GM12874 (cell line): Measurements from ENCODE around the gene RPUSD1.

Experiments
- TF ChIP-seq, protein P1 (sequence below): IDR thresholded peaks from 2 replicates; pipeline ENCODE4 v1.5.1; 2011; ENCODE audit warnings: low read depth, mild to moderate bottlenecking, control low read depth, low read length, moderate library complexity; ENCODE audit not compliant: insufficient read depth

Gene RPUSD1

DNA sequence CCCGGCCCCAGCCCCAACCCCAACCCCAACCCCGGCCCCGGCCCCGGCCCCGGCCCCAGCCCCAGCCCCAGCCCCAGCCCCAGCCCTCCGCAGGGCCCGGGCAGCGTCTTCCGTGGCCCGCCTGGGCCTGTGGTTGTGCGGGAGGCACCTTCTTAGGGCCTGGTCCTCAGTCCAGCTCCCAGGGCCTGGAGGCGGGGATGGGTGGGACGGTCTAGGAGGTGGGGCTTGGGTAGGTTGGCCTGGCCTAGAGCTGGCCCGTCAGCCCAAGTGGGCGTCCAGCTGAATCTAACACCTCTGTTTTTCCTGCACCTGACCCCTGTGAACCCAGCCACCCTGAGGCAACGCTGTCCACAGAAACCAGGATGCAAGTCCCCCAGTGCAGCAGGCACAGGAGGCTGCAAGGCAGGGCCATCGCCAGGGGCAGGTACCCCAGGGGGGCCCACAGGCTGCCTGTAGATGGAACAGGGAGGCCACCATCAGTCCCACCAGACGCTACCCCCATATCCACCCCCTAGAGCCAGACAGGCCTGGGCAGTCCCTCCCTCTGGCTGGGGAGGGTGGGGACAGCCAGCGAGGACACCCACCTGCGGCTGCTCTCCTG lies 18.9 kb downstream of the RPUSD1 start:
- TF ChIP-seq, protein P1, sequence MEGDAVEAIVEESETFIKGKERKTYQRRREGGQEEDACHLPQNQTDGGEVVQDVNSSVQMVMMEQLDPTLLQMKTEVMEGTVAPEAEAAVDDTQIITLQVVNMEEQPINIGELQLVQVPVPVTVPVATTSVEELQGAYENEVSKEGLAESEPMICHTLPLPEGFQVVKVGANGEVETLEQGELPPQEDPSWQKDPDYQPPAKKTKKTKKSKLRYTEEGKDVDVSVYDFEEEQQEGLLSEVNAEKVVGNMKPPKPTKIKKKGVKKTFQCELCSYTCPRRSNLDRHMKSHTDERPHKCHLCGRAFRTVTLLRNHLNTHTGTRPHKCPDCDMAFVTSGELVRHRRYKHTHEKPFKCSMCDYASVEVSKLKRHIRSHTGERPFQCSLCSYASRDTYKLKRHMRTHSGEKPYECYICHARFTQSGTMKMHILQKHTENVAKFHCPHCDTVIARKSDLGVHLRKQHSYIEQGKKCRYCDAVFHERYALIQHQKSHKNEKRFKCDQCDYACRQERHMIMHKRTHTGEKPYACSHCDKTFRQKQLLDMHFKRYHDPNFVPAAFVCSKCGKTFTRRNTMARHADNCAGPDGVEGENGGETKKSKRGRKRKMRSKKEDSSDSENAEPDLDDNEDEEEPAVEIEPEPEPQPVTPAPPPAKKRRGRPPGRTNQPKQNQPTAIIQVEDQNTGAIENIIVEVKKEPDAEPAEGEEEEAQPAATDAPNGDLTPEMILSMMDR, result no peak

DNA sequence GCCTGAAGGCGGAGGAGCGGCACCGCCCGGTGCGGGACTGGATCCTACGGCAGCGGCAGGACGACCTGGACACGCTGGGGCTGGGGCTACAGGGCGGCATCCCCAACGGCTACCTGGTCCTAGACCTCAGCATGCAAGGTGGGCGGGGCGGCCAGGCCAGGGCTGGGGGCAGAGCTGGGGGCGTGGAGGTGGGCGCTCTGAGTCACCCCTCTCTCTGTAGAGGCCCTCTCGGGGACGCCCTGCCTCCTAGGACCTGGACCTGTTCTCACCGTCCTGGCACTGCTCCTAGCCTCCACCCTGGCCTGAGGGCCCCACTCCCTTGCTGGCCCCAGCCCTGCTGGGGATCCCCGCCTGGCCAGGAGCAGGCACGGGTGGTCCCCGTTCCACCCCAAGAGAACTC lies 19.8 kb downstream of the RPUSD1 start:
- TF ChIP-seq, protein P1, result no peak

DNA sequence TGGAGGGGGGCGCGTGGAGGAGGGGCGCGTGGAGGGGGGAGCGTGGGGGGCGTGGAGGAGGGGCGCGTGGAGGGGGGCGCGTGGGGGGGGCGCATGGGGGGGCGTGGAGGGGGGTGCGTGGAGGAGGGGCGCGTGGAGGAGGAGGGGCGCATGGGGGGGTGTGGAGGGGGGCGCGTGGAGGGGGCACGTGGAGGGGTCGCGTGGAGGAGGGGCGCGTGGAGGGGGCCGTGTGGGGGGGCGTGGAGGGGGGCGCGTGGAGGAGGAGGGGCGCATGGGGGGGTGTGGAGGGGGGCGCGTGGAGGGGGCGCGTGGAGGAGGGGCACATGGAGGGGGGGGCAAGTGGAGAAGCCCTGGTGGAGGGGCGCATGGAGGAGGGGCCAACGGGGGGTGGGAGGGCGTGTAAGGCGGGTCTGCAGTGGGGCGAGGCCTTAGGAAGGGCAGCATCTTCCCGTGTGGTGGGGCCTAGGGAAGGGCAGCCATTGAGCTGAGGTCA lies 20.4 kb downstream of the RPUSD1 start:
- TF ChIP-seq, protein P1, result no peak

DNA sequence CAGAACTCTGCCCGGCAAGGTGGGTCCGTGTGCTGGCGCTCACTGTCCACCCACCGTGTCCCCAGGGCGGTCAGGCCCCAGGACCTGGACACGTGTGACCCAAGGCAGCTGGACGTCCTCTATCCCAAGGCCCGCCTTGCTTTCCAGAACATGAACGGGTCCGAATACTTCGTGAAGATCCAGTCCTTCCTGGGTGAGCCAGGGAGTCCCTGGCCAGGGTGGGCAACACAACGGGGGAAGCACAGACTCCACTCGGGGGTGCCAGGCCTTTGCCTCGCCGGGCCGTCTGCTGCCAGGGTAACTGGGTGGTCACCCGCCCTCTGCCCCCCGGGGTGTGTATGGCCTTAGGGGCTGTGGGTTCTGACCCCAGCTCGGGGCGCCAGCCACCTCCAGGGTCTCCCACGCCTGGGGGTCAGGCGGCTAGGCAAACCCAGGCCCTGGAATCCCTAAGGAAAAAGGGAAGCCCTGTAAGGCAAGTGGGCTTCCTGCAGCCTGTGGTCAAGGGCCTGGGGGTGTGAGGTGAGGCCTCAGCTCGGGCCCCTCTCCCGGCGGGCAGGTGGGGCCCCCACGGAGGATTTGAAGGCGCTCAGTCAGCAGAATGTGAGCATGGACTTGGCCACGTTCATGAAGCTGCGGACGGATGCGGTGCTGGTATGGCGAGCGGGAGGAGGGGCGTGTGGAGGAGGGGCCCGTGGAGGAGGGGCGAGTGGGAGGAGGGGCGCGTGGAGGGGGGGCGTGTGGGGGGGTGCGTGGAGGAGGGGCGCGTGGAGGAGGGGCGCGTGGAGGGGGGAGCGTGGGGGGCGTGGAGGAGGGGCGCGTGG lies 21.2 kb downstream of the RPUSD1 start:
- TF ChIP-seq, protein P1, result no peak

DNA sequence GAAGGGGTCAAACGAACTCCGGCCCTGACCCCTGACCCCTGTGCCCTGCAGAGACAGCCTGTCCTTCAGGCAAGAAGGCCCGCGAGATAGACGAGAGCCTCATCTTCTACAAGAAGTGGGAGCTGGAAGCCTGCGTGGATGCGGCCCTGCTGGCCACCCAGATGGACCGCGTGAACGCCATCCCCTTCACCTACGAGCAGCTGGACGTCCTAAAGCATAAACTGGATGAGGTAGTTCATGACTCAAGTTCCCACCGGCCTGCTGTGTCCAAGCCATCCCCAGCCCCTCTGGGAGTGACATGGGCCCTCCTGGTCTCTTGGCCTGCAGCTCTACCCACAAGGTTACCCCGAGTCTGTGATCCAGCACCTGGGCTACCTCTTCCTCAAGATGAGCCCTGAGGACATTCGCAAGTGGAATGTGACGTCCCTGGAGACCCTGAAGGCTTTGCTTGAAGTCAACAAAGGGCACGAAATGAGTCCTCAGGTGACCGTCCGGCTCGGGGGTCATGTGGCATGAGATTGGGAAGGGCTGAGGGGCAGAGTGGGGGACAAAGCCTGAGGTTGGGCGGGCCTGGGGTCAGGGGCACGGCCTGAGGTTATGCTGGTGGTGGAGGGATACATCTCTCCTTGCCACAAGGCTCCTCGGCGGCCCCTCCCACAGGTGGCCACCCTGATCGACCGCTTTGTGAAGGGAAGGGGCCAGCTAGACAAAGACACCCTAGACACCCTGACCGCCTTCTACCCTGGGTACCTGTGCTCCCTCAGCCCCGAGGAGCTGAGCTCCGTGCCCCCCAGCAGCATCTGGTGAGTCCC lies 22.0 kb downstream of the RPUSD1 start:
- TF ChIP-seq, protein P1, result no peak

DNA sequence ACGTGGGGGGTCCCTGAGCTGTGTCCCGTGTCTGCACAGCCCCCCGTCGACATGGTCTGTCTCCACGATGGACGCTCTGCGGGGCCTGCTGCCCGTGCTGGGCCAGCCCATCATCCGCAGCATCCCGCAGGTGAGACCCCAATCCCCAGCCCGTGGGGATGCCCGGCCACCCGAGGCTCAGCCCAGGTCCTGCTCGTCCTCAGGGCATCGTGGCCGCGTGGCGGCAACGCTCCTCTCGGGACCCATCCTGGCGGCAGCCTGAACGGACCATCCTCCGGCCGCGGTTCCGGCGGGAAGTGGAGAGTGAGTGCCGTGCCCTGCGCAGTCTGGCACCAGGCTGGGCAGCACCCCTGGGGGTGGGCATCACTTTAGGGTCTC lies 22.7 kb downstream of the RPUSD1 start:
- TF ChIP-seq, protein P1, result no peak
